GM23248 (cell line): Measurements from ENCODE around the gene STX8. TPM values are rescaled to one million over a fixed set of nuclear protein-coding genes. Genes with fewer than 3 reads are reported as not detected.

Experiments used
- DNase-seq: peaks from one replicate; pipeline ENCODE4 v3.0.0-alpha.2; 2015
- H2AFZ ChIP-seq: fragments of 200-600 bp; sonication (generic); 2 replicates; pipeline ENCODE4 v1.6.1; 2016; ENCODE audit warnings: antibody characterized with exemption
- H3F3A ChIP-seq: fragments of 200-600 bp; sonication (generic); 2 replicates; pipeline ENCODE4 v1.6.1; 2016; ENCODE audit warnings: mild to moderate bottlenecking, antibody characterized with exemption, mixed run types; ENCODE audit not compliant: insufficient read depth
- H3K27ac ChIP-seq: fragments of 200-600 bp; sonication (generic); 2 replicates; pipeline ENCODE4 v1.5.1; 2016; ENCODE audit warnings: mild to moderate bottlenecking
- H3K27me3 ChIP-seq: fragments of 200-600 bp; sonication (generic); replicated peaks from 2 replicates; pipeline ENCODE4 v1.6.1; 2016; ENCODE audit warnings: mild to moderate bottlenecking; ENCODE audit not compliant: insufficient read depth
- H3K36me3 ChIP-seq: fragments of 200-600 bp; sonication (generic); 2 replicates; pipeline ENCODE4 v1.6.1; 2016; ENCODE audit warnings: low read depth, mild to moderate bottlenecking
- H3K4me1 ChIP-seq: fragments of 200-600 bp; sonication (generic); 2 replicates; pipeline ENCODE4 v1.6.1; 2016; ENCODE audit warnings: mild to moderate bottlenecking; ENCODE audit not compliant: insufficient read depth
- H3K4me2 ChIP-seq: fragments of 200-600 bp; sonication (generic); one replicate; pipeline ENCODE4 v1.6.1; 2016; ENCODE audit warnings: mild to moderate bottlenecking; ENCODE audit not compliant: unreplicated experiment
- H3K4me3 ChIP-seq: fragments of 200-600 bp; sonication (generic); 2 replicates; pipeline ENCODE4 v1.5.1; 2016; ENCODE audit warnings: mild to moderate bottlenecking
- H3K79me2 ChIP-seq: fragments of 200-600 bp; sonication (generic); 2 replicates; pipeline ENCODE4 v1.6.1; 2016; ENCODE audit warnings: mild to moderate bottlenecking; ENCODE audit not compliant: insufficient read depth
- H3K9ac ChIP-seq: fragments of 200-600 bp; sonication (generic); 2 replicates; pipeline ENCODE4 v1.6.1; 2016; ENCODE audit warnings: mild to moderate bottlenecking
- H3K9me2 ChIP-seq: fragments of 200-600 bp; sonication (generic); 2 replicates; pipeline ENCODE4 v1.6.1; 2016; ENCODE audit warnings: mixed run types, mild to moderate bottlenecking, moderate library complexity; ENCODE audit not compliant: insufficient read depth
- H3K9me3 ChIP-seq: fragments of 200-600 bp; sonication (generic); one replicate; pipeline ENCODE4 v1.6.1; 2017; ENCODE audit warnings: low read depth
- H4K20me1 ChIP-seq: fragments of 200-600 bp; sonication (generic); 2 replicates; pipeline ENCODE4 v1.6.0; 2016; ENCODE audit not compliant: insufficient read depth
- EZH2 ChIP-seq: fragments of 200-600 bp; sonication (generic); IDR thresholded peaks from 2 replicates; pipeline ENCODE4 v1.6.1; 2018; ENCODE audit warnings: antibody characterized with exemption, mild to moderate bottlenecking; ENCODE audit not compliant: insufficient read depth, poor library complexity, severe bottlenecking
- EZH2phosphoT487 ChIP-seq: fragments of 200-600 bp; sonication (generic); IDR thresholded peaks from 2 replicates; pipeline ENCODE4 v1.6.1; 2018; ENCODE audit warnings: antibody characterized with exemption, moderate library complexity, mild to moderate bottlenecking, low read depth; ENCODE audit not compliant: insufficient read depth
- WGBS, 2 experiments: methylation state at CpG; one replicate each; pipeline ENCODE4 v1.1.6; 2015 to 2017; ENCODE audit warnings: low lambda C conversion rate in 2 of 2, low coverage in 1 of 2; ENCODE audit errors: missing lambda C conversion rate in 2 of 2; 5-methylcytosine and 5-hydroxymethylcytosine counted together
- in situ Hi-C: fragments of 300-500 bp; cut with MboI; formaldehyde crosslinking; loops from 2 replicates; pipeline ENCODE4 v1.15.0; 2020
- polyA plus RNA-seq: library from polyadenylated mRNA; unstranded; fragments of >200 nt; fragmentation: Nextera tagmentation; extraction: Ambion mirVana; gene quantifications from 2 replicates; pipeline ENCODE4 v1.2.1, GENCODE V29; 2016
- total RNA-seq: library from RNA; depleted of rRNA; stranded (reverse); fragments of >200 nt; shearing (Covaris generic); gene quantifications from 2 replicates; pipeline ENCODE4 v1.2.3, GENCODE V29; 2014

STX8 gene
- total and polyA plus RNA-seq, 2 experiments from 2014 or later: 40.7 to 84.3 TPM

- Histone ChIP-seq H3K9me3 (no peaks in the 10 kb centered on the region), H3F3A (no peaks in the 10 kb centered on the region), H3K9ac (no peak overlapping the region), H4K20me1 (no peaks in the 10 kb centered on the region), H2AFZ (no peak overlapping the region), H3K27me3 (no peaks in the 10 kb centered on the region), H3K4me2 (no peak overlapping the region), H3K4me1 (no peaks in the 10 kb centered on the region), H3K27ac (no peak overlapping the region), H3K36me3 (0 out of 2 replicates have a peak, but pooled peaks cover 3% of the 10 kb centered on the region), H3K9me2 (no peaks in the 10 kb centered on the region), H3K79me2 (no peaks in the 10 kb centered on the region), H3K4me3 (no peak overlapping the region)
- no peak for TF ChIP-seq EZH2phosphoT487
- TF ChIP-seq EZH2: no peak
- 74 to 77% methylated on average over 4 of the region's 4 CpGs for WGBS, 2 experiments
- in situ Hi-C loops: no loop called here
- no peak for DNase-seq
These were observed 22.0 kb downstream of the STX8 start for GRCh38 chr17:9553596-9553995.

GRCh38 chr17:9553181-9553580, 22.4 kb downstream of the STX8 start:
- Histone ChIP-seq H3K79me2 (no peaks in the 10 kb centered on the region), H2AFZ (no peak overlapping the region), H4K20me1 (no peaks in the 10 kb centered on the region), H3K36me3 (0 out of 2 replicates have a peak, but pooled peaks cover 3% of the 10 kb centered on the region), H3K4me2 (no peak overlapping the region), H3K9ac (no peak overlapping the region), H3K9me2 (no peaks in the 10 kb centered on the region), H3K27ac (no peak overlapping the region), H3K27me3 (no peaks in the 10 kb centered on the region), H3K9me3 (no peaks in the 10 kb centered on the region), H3K4me3 (no peak overlapping the region), H3K4me1 (no peaks in the 10 kb centered on the region), H3F3A (no peaks in the 10 kb centered on the region)
- in situ Hi-C loops: no loop called here
- TF ChIP-seq EZH2: no peak
- TF ChIP-seq EZH2phosphoT487: no peak
- DNase-seq: no peak
- WGBS, 2 experiments: 81 to 82% methylated on average over 2 of the region's 2 CpGs

GRCh38 chr17:9549215-9549614, 26.4 kb downstream of the STX8 start:
- H3K27ac ChIP-seq: no peak overlapping the region

GRCh38 chr17:9544221-9544620, 31.4 kb downstream of the STX8 start:
- no peak for DNase-seq
- Histone ChIP-seq H3K4me2 (no peak overlapping the region), H3K27ac (no peak overlapping the region), H3K27me3 (no peaks in the 10 kb centered on the region), H3K4me1 (no peaks in the 10 kb centered on the region), H3K36me3 (no peaks in the 10 kb centered on the region), H2AFZ (no peak overlapping the region), H4K20me1 (no peaks in the 10 kb centered on the region), H3F3A (no peaks in the 10 kb centered on the region), H3K4me3 (no peak overlapping the region), H3K9me3 (no peaks in the 10 kb centered on the region), H3K9me2 (no peaks in the 10 kb centered on the region), H3K79me2 (no peaks in the 10 kb centered on the region), H3K9ac (no peak overlapping the region)
- 88 to 89% methylated on average over 7 of the region's 7 CpGs for WGBS, 2 experiments
- no peak for TF ChIP-seq EZH2phosphoT487
- no peak for TF ChIP-seq EZH2
- in situ Hi-C loops: no loop called here

More at GRCh38 chr17:9549215-9549614, 26.4 kb downstream of the STX8 start:
- TF ChIP-seq EZH2 (no peak), EZH2phosphoT487 (no peak)
- Histone ChIP-seq H2AFZ (no peak overlapping the region), H3K9ac (no peak overlapping the region), H3K4me1 (no peaks in the 10 kb centered on the region), H3K4me2 (no peak overlapping the region), H3K4me3 (no peak overlapping the region), H3K79me2 (no peaks in the 10 kb centered on the region), H3K36me3 (no peaks in the 10 kb centered on the region), H3K27me3 (no peaks in the 10 kb centered on the region), H3K9me3 (no peaks in the 10 kb centered on the region), H3K9me2 (no peaks in the 10 kb centered on the region), H3F3A (no peaks in the 10 kb centered on the region), H4K20me1 (no peaks in the 10 kb centered on the region)
- in situ Hi-C loops: no loop called here
- 92 to 94% methylated on average over 2 of the region's 2 CpGs for WGBS, 2 experiments
- no peak for DNase-seq

GRCh38 chr17:9541718-9542117, 33.9 kb downstream of the STX8 start:
- Histone ChIP-seq H4K20me1 (no peaks in the 10 kb centered on the region), H3K79me2 (no peaks in the 10 kb centered on the region), H3K9me3 (no peaks in the 10 kb centered on the region), H2AFZ (no peak overlapping the region), H3K4me3 (no peak overlapping the region), H3K27ac (no peak overlapping the region), H3F3A (no peaks in the 10 kb centered on the region), H3K27me3 (no peaks in the 10 kb centered on the region), H3K36me3 (no peaks in the 10 kb centered on the region), H3K9me2 (no peaks in the 10 kb centered on the region), H3K4me1 (no peaks in the 10 kb centered on the region), H3K9ac (no peak overlapping the region), H3K4me2 (no peak overlapping the region)
- 95 to 96% methylated on average over 4 of the region's 4 CpGs for WGBS, 2 experiments
- TF ChIP-seq EZH2phosphoT487 (no peak), EZH2 (no peak)
- in situ Hi-C loops: no loop called here
- DNase-seq: no peak
